Measurements from ENCODE around the gene IGDCC3.

Gene IGDCC3

DNA sequence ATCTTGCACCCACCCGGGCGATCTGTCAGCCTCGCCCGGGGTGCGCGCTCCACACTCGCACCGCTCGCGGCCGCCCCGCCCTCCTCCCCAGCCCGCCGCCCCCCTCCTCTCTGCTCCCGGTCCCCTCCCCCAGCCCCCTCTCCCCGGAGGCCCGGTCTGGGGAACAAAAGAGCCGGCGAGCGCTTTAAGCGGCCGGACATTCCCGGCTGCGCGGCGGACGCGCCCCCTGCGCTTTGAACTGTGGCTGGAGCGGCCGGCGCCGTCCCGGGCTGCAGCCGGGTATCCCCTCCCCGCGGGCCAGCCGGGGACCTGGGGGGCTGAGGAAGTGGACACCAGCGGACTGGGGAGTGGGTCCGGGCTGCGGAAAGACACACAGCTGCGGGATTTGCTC is at the start of gene IGDCC3:
Gene IGDCC3 (minus strand): TSS at position 27 of the 391 bp plus-strand sequence. CDS start 214 bp downstream, outside the sequence.
- in situ Hi-C loops (cut with HindIII; ENCODE audit: low sequenced_read_pairs): no loop called here

DNA sequence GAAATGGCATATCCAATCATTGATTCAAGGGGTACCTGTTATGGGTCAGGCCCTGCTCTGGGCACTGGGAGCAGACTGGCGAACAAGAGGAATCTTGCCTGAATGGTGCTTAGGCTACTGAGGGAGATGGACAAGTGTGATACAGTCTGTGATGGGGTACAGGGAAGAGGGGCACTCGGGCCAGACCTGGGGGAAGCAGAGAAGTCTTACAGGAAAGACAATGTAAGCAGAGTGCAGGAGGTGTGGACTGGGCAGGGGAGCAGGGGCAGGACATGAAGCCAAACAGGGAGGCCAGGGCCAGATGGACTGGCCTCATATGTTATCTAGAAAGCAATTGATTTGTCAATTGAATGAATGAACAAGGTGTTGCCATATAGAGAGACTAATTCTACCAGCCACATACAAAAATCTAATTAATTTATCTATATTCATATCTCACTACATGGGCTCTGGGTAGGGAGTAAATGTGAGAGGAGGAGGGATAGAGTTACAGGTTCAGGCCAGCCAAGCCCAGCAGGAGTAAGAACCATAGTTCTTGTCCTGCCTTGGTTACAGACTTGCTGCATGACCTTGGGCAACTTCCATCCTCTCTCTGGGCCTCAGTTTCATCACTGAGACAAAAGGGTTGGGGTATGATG is 48.5 kb upstream of the IGDCC3 start:
- in situ Hi-C loops (cut with HindIII; ENCODE audit: low sequenced_read_pairs): no loop called here

DNA sequence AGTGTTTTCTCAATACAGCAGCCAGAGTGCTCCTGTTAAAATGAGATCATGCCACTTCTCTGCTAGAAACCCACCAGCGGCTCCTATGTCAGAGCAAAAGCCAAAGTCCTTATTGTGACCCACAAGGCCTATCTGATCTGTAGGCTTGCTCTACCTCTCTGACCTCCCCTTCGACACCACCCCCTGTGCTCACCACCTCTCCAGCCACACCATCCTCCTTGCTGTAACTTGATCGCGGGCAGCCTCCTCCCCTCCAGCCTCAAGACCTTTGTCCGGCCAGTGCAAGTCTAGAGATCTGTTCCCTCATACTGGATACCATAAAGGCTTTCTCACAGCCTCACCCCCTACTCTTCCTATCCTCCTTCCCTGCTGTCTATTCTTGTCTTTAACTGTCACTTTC is 46.9 kb upstream of the IGDCC3 start:
- in situ Hi-C loops (cut with HindIII; ENCODE audit: low sequenced_read_pairs): no loop called here

DNA sequence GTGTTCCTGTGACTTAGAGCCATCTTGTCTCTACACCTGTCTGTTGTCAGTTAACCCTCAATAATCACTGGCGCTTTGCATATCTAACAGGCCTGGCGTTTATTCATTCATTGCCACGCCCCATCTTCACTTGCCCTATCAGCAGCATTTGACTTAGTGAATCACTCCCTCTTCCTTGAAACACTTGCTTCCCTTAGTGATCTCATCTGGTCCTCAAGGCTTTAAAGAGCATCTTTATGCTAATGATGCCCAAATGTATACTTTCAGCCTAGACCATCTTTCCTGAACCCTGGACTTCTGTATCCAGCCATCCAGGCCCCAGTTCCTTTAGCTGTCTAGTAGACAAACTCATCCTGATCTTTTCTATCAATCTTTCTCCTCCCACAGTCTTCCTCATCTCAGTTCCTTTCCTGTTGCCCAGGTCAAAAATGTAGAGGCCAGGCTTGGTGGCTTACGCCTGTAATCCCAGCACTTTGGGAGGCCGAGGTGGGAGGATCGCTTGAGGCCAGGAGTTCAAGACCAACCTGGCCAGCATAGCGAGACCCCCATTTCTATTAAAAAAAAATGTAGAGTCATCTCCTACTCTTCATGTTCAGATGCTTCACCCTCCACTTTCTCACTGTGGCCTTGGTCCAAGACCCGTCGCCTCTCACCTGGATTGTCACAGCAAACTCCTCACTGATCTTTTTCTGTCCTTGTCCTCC is 46.3 kb upstream of the IGDCC3 start:
- in situ Hi-C loops (cut with HindIII; ENCODE audit: low sequenced_read_pairs): no loop called here

DNA sequence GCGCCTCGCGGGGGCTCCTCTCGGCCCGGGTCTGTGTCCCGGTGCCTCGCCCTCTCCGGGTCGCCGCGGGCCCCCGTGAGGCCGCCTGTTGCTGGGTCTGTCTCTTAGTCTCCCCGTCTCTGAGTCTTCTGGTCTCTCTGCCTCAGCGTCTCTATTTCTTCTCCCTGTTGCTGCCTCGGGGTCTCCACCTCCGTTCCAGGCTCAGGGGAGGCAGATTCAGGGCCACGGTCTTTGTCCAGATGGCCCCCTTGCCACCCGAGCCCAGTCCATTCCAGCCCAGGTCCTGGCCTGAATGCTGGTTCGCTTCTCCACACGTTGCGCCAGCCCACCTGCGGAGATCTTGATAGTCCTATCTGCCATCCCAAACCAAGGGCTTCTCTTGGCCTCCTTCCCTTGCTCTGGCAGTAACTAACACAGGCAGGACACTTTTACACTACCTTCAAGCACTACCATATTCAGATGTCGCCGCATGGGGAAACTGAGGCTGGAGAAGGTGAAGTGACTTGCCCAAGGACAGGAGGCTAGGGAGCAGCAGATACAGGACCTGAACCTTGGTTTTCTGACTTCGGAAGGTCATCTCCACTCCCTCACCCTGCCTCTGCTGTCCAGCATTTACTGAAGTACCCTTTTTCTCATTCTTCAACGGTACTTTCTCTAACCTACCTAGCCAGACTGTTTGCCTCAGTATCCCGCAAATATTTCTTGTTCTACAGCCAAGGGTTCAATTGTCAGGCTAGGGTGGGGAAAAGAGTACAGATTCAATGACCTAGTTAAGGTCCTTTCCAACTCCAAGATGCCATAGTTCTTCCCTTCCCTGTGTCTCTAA is 45.6 kb upstream of the IGDCC3 start:
- in situ Hi-C loops (cut with HindIII; ENCODE audit: low sequenced_read_pairs): no loop called here

DNA sequence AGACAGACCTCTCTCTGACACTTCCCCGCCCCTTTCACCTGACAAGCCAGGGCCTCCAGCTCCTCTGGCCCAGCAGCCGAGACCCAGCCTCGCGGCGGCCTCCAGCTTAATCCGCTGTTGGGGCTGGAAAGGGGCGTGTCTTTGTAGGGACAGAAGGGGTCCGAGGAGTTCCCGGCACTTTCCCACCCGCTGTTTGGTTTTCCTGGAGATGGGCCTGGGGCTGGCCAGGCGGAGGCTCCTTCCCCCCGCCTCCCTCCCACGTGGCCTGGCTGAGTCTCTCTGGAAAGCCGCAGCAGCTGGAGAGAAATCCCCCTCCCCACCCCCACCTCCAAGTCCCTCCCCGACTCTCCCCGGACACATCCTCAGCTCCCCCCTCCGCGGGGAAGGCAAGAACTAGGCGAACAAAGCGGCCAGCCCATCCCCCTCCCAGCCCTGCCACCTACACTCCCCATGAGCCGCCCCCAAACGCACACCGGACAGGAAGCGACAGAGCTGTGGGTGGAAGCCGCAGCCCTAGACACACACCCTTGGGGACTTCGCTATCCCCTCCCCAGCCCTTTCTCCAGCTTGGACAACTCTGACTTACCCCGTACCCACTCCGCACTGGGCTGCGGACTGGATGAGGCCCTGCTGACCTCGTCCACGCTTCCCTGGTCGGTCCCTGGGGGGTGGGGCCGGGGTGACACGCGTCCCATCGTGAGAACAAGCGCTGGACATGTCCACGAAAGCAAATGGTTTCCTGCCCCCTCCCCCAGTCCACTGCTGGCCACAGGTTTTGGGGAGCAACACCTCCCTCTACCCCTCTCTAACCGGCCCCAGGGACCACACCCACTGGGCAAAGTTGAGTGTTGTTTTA is 43.8 kb upstream of the IGDCC3 start:
- in situ Hi-C loops (cut with HindIII; ENCODE audit: low sequenced_read_pairs): no loop called here

DNA sequence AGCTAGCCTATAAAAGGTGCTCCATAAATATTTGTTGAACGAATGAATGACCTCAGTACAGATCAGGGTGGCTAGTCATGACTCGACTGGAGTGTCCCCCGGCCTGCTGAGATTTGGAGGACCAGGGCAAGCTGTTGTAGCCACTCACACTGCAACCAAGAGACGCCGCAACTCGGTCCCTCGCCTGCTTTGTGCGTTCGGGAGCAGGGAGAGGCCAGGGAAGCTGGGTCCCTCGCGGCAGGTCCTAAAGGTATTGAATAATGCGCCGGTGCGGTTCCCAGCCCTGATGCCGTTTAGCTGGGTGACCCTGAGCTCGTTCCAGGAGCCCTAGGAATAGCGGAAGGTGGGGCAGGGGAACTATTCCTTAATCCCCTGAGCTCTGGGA is 43.2 kb upstream of the IGDCC3 start:
- in situ Hi-C loops (cut with HindIII; ENCODE audit: low sequenced_read_pairs): no loop called here

DNA sequence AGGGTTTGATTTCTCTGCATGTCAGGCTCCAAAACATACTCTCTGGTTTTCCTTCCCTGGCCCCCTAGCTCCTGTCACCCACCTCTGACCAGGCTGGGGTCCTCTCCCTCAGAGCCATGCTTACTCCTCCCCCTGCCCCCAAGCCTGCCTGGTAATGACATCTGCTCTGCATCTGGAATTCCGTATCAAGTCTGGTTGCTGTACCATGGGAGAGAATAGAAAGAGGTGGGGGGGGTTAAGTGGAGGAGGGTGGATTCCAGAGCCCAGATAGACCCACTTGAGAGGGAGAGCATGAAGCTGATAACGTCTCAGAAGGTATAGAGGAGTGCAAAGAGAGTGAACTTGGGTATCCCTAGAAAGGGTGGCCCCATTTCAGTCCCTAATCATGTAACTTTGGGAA is 40.8 kb upstream of the IGDCC3 start:
- in situ Hi-C loops (cut with HindIII; ENCODE audit: low sequenced_read_pairs): no loop called here

DNA sequence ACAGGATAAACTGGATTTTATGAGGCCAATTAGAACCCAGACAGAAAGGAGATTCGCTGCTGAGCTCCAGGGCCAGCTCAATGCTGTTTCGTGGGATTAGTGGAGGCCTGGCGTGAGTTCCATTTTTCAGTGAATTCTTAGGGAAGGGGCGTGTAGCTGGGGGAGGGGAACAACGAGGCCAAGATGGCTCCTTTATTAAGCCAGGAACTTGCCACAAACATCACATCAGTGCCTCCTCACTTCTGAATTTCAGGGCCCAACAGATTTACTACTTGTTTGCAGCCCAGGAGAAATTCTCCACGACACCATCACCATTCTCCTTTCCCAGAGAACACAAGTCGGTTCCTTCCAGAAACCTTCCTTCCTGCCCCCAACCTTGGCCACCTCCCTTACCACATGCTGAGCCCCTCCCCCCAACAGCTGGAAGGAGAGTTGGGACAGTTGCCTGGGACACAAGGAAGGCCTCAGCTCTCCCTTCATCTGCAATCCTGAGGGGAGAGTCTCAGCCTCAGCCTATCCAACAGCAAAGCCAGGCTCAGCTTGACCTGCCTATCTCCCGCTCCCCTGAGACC is 39.1 kb upstream of the IGDCC3 start:
- in situ Hi-C loops (cut with HindIII; ENCODE audit: low sequenced_read_pairs): no loop called here

DNA sequence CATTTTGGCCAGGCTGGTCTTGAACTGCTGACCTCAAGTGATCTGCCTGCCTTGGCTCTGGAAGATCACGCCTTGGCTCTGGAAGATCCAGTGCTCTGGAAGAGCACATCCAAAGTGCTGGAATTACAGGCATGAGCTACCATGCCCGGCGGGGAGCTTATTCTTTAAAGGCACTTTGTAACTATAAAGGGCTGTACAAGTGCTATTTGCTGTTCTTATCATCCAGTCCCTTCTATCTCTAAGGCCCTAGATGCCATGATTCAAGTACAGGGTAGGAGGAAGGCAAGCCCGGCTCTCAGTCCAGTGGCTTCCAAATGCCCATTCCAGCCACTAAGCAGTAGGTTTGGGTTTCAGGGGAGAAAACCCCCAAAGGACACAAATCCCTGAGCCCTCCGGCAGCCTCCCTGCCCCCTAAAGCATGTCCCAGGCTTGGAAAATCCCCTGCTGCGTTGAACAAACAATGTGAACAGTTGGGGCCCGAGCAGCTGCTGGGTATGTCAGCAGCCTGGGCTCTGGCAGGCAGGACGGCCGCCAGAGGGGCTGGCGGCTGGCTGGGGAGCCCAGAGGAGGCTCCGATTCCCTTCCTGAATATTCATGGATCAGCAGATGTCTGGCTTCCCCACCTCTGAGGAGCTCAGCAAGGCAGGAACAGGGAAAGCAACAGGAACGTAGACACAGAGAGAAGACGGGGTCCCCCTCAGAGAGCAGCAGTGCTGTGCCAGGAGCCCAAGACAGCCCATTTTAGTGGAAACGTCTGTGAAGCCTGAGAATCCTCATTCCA is 37.2 kb upstream of the IGDCC3 start:
- in situ Hi-C loops (cut with HindIII; ENCODE audit: low sequenced_read_pairs): no loop called here

DNA sequence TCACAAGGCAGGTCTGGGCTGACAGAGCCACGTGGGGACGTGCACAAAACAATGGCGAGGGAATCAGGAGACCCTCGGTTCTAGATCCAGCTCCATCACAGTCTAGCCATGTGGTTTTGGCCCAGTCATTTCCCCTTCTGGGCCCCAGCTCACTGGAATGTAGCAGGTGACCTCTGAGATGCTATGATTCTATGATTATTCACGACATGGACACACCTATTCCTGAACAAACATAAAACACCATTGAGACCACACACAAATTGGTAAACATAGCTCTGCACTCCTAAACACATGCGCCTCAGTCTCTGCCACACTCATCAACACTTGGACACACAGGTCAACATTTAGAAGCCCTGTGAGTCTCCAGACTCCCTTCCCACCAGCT is 36.0 kb upstream of the IGDCC3 start:
- in situ Hi-C loops (cut with HindIII; ENCODE audit: low sequenced_read_pairs): no loop called here

DNA sequence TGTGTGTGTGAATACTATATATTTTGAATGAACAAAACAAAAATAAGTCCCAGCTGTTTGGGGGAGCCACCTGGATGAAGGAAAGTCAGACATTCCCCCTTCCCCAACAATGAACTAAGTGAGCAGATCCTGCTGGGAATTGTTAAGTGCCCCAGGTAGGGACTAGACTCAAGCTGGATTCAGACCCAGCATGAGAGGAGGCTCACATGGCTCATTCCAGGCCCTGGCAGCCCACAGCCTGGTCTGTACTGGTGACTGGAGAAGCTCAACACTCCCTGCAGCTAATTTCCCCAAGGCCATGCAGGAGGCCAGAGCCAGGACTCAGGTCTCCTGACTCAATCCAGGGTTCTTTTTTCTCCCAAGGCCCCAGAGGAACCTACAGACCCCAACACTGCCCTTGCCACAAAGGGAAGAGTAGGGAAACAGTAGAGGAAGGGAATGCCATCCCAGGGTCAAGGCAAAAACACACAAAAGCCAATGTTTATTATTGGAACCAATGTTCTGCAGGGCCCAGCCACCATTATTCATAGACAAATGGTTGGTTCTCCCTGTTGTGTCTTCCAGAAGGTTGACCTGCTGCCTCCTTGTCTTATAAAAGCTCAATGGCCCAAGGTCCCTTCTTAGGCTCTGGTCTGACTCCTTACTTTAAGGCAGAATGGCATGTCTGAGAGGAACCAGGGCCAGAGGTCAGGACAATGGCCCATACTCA is 35.4 kb upstream of the IGDCC3 start:
- in situ Hi-C loops (cut with HindIII; ENCODE audit: low sequenced_read_pairs): no loop called here

DNA sequence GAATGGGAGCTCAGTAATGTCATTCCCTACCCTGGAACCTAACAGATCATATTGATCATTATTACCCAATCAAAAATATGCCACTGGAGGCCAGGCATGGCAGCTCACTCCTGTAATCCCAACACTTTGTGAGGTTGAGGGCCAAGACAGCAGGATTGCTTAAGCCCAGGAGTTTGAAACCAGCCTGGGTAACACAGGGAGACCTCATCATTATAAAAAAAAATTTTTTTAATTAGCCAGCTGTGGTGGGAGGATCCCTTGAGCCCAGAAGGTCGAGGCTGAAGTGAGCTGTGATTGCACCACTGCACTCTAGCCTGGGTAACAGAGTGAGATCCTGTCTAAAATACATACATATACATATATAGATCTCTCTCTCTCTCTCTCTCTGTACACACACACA is 34.8 kb upstream of the IGDCC3 start:
- in situ Hi-C loops (cut with HindIII; ENCODE audit: low sequenced_read_pairs): no loop called here

DNA sequence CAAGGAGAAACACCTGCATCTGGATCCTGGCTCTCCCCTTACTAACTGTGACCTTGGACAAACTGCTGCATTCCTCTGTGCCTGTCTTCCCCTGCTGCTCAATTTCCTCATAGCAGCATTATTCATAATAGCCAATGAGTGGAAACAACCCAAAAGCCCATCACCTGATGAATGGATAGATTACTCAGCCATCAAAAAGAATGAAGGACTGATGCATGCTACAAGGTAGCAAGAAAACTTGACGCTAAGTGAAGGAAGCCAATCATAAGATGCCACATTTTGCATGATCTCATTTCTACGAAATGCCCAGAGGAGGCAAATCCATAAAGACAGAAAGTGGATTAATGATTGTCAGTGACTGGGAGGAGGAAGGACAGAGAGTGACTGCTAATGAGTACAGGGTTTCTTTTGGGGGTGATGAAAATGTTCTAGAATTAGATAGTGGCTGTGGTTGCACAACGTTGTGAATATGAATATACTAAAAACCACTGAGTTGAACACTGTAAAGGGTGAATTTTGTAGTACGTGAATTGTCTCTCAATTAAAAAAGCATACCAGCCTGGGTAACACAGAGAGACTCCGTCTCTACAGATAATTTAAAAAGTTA is 33.8 kb upstream of the IGDCC3 start:
- in situ Hi-C loops (cut with HindIII; ENCODE audit: low sequenced_read_pairs): no loop called here

DNA sequence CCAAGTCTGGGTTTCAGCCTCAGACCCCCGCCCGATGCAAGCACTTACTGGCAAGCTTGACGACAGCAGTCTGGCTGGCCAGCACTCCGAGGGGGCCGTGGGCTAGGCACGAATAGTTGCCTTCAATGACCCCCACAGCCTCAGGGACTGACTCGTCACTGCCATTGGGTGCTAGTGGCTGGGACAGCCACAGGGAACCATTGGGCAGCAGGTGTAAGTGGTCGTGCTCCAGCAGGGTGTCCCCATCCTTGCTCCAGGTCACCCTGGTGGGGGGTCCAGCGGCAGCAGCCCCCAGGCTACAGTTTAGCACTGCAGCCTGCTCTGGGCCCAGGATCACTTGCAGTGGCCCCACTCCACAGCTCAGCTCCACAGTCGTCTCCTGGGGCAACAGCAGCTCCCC is 33.2 kb upstream of the IGDCC3 start:
- in situ Hi-C loops (cut with HindIII; ENCODE audit: low sequenced_read_pairs): no loop called here

DNA sequence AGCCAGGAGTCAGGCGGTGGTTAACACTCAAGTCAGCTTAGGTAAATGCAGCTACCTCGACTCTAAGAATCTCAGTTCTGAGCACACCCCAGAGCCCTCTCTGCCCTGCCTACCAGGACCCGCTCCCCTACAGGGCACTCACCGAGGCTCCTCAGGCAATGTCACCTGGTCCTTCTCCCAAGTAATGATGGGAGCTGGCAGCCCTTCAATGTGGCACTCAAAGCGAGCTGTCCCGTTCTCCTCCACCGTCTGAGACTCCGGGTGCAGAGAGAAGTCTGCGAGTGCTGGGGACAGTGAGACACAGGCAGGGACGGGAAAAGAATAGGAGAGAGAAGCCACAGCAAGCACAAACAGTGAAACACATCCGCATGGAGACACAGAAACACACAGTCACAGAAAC is 32.2 kb upstream of the IGDCC3 start:
- in situ Hi-C loops (cut with HindIII; ENCODE audit: low sequenced_read_pairs): no loop called here

DNA sequence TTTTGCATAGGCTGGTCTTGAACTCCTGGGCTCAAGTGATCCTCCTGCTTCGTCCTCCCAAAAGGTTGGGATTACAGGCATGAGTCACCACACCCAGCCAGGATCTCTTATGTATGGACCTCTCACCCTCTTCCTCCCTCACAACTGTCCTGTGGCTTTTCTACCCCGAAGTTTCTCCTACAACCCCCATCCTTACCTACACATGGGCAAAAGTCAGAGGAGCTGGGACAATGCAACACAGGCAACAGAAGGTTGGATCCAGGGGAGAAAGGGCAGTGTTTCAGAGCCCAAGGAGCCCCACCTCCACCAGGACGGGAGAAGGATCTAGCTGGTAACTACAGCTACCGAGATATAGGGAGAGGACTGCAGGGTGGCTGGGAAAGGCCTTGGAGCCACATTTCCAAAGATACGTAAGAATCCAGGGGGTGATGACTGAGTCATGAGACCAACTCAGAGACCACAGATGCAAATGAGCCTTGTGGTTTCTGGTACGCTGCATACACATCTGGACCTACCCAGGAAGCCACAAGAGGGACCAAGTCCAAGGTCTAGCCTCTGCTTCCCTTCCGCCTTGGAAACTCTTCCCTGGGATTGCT is 31.3 kb upstream of the IGDCC3 start:
- in situ Hi-C loops (cut with HindIII; ENCODE audit: low sequenced_read_pairs): no loop called here

DNA sequence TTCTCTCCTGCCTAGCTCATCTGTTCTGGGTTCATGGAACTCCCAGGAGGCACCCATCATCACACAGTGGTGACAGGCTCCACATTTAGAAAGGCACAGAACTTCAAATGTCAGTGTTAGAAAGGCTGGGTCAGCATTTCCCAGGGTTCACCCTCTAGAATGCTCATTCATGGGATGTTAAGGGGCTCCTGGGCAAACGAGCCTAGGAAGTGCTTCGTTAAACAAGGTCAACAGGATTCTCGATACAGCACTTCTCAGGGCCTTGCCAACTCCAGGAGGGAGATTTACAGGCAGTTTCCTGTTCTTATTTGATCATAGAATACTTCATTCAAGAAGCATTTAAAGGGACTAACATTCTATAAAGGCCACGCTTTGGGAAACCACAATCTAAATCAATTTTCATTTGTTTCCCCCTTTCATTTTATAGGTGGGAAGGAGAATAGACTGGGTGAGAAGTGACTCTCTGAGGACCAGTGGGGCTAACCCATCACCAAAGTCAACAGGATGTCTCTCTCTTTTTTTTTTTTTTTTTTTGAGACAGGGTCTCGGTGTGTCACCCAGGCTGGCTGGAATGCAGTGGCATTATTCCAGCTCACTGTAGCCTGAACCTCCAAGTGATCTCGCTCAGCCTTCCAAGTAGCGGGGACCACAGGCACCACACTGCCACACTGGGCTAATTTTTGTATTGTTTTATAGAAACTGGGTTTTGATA is 30.7 kb upstream of the IGDCC3 start:
- in situ Hi-C loops (cut with HindIII; ENCODE audit: low sequenced_read_pairs): no loop called here

Measured in endothelial cell of hepatic sinusoid (primary cell).